Testis (tissue), 5 donors: ENCODE data around the gene RAPGEFL1. TPM values are rescaled to one million over a fixed set of nuclear protein-coding genes. Genes with fewer than 3 reads are reported as not detected.
A peak's percentile ranks its signal among the peaks of the same experiment; 100 is the strongest.

Experiments used
- DNase-seq: peaks from one replicate; pipeline ENCODE4 v3.0.0-alpha.2; 2019
- H3K27ac ChIP-seq, 2 donors: fragments of 200-600 bp; sonication (generic); one replicate each; pipeline ENCODE4 v1.5.1; 2019
- H3K27me3 ChIP-seq: fragments of 200-600 bp; sonication (generic); one replicate; pipeline ENCODE4 v1.5.1; 2019
- H3K36me3 ChIP-seq: fragments of 200-600 bp; sonication (generic); one replicate; pipeline ENCODE4 v1.5.1; 2017; ENCODE audit warnings: low read depth; ENCODE audit errors: missing control alignments
- H3K4me1 ChIP-seq: fragments of 200-600 bp; sonication (generic); one replicate; pipeline ENCODE4 v1.5.1; 2019
- H3K4me3 ChIP-seq, 2 donors: fragments of 200-600 bp; sonication (generic); one replicate each; pipeline ENCODE4 v1.5.1; 2017 to 2019
- H3K9me3 ChIP-seq: fragments of 200-600 bp; sonication (generic); one replicate; pipeline ENCODE4 v1.5.1; 2017
- CTCF ChIP-seq, 3 experiments: fragments of 450-650 bp in 2 of 3; fragments of 200-600 bp in 1 of 3; sonication (generic) in 1 of 3; IDR thresholded peaks; one replicate each; pipeline ENCODE4 v1.5.1; 2016 to 2019; ENCODE audit warnings: antibody characterized with exemption in 3 of 3, mild to moderate bottlenecking in 2 of 3, moderate library complexity in 1 of 3
- POLR2A ChIP-seq: fragments of 450-650 bp; IDR thresholded peaks from one replicate; pipeline ENCODE4 v1.6.1; 2017; ENCODE audit warnings: antibody characterized with exemption, mild to moderate bottlenecking, moderate library complexity
- WGBS, 2 donors: methylation state at CpG; one replicate each; pipeline ENCODE4 v1.1.5; 2018; 5-methylcytosine and 5-hydroxymethylcytosine counted together
- intact Hi-C: fragments of 100-400 bp; cut with DNase I; formaldehyde crosslinking; loops from one replicate; pipeline ENCODE4 v1.15.1; 2023; ENCODE audit warnings: low total_unique reads
- long read RNA-seq, 2 donors: transcript quantifications; one replicate each; lab custom pipeline, GENCODE V29; 2026
- polyA plus RNA-seq: library from polyadenylated mRNA; stranded (reverse); fragments of 350-450 nt; fragmentation: Illumina TruSeq; extraction: RNeasy Lipid Tissue Mini Kit (QIAGEN cat#74804); gene quantifications from one replicate; pipeline ENCODE4 v1.2.3, GENCODE V29; 2014; ENCODE audit warnings: low read depth, low replicate concordance; ENCODE audit not compliant: insufficient read depth
- total RNA-seq, 2 donors: library from RNA; depleted of rRNA; stranded (reverse); fragments of >200 nt; gene quantifications; one replicate each; pipeline ENCODE4 v1.2.3, GENCODE V29; 2016

The RAPGEFL1 gene
- total RNA-seq (10 to 100 TPM; 22.3 to 23.9 TPM), polyA plus RNA-seq (13.6 TPM)
- long read RNA-seq, donor 1: 0 reads
- long read RNA-seq, donor 2: 0 reads

- H3K36me3 ChIP-seq: no peaks in the 10 kb centered on the region
- peak; percentile 84 for DNase-seq
- TF ChIP-seq POLR2A (no peak), CTCF (IDR thresholded peaks at IDR 0.05) (no peak)
- no peaks in the 10 kb centered on the region for H3K27me3 ChIP-seq
- H3K9me3 ChIP-seq: no peaks in the 10 kb centered on the region
- 0 to 1% methylated on average over 23 to 42 of the region's 57 CpGs for WGBS, 2 donors
- intact Hi-C loops: no loop called here
- H3K4me1 ChIP-seq: peaks cover 11% of the 10 kb centered on the region
- peak within 1 kb of the TSS; percentile 47 to 61 for H3K4me3 ChIP-seq
- H3K27ac ChIP-seq: no peak within 1 kb of the TSS
Measured at GRCh38 chr17:40177275-40177874, at the start of gene RAPGEFL1. TSS of gene RAPGEFL1 (plus strand) at chr17:40177470. CDS start at chr17:40177862, 392 bp downstream.

GRCh38 chr17:40129498-40129897, 47.8 kb upstream of the RAPGEFL1 start:
- intact Hi-C loops: no loop called here
- Histone ChIP-seq H3K27ac (no peak overlapping the region), H3K4me3 (no peak overlapping the region), H3K9me3 (no peaks in the 10 kb centered on the region), H3K27me3 (no peaks in the 10 kb centered on the region), H3K4me1 (peaks cover 6% of the 10 kb centered on the region), H3K36me3 (no peaks in the 10 kb centered on the region)
- TF ChIP-seq POLR2A: no peak
- no peak for TF ChIP-seq CTCF (IDR thresholded peaks at IDR 0.05)
- DNase-seq: no peak
- WGBS, 2 donors: 82 to 85% methylated on average over 5 of the region's 5 CpGs

GRCh38 chr17:40130352-40131042, 46.8 kb upstream of the RAPGEFL1 start:
- intact Hi-C loops: no loop called here
- no peak for TF ChIP-seq CTCF (IDR thresholded peaks at IDR 0.05)
- TF ChIP-seq POLR2A: no peak
- no peak for DNase-seq
- Histone ChIP-seq H3K9me3 (no peaks in the 10 kb centered on the region), H3K4me1 (no peaks in the 10 kb centered on the region), H3K27me3 (no peaks in the 10 kb centered on the region), H3K27ac (no peak overlapping the region), H3K4me3 (no peak overlapping the region), H3K36me3 (no peaks in the 10 kb centered on the region)
- 80 to 87% methylated on average over 5 to 7 of the region's 7 CpGs for WGBS, 2 donors

GRCh38 chr17:40134184-40134583, 43.1 kb upstream of the RAPGEFL1 start:
- no peaks in the 10 kb centered on the region for H3K27me3 ChIP-seq
- intact Hi-C loops: no loop called here
- H3K4me1 ChIP-seq: peaks cover 6% of the 10 kb centered on the region
- H3K4me3 ChIP-seq: no peak overlapping the region
- WGBS, 2 donors: 76 to 79% methylated on average over 7 of the region's 7 CpGs
- H3K36me3 ChIP-seq: no peaks in the 10 kb centered on the region
- DNase-seq: no peak
- H3K27ac ChIP-seq: no peak overlapping the region
- TF ChIP-seq POLR2A (no peak), CTCF (IDR thresholded peaks at IDR 0.05) (no peak)
- H3K9me3 ChIP-seq: no peaks in the 10 kb centered on the region
